Stimulated activated naive CD8-positive, alpha-beta T cell treated with anti-CD3 and anti-CD28 coated beads, Interleukin-15, Interleukin-2, amounts not matched to agents 100 ng/mL and 50 ng/mL, for 24 hours (primary cell): ENCODE data around the gene PDZD7.

ENCODE experiments used
- H3K27ac Mint-ChIP-seq: one replicate; pipeline ENCODE4 v1.8.0; 2021; ENCODE audit warnings: mild to moderate bottlenecking, mixed read lengths
- H3K27me3 Mint-ChIP-seq: one replicate; pipeline ENCODE4 v1.8.0; 2021; ENCODE audit warnings: mixed read lengths
- H3K36me3 Mint-ChIP-seq: one replicate; pipeline ENCODE4 v1.8.0; 2021; ENCODE audit warnings: low read depth, mixed read lengths
- H3K4me1 Mint-ChIP-seq: one replicate; pipeline ENCODE4 v1.8.0; 2021; ENCODE audit warnings: low read depth, mixed read lengths
- H3K4me3 Mint-ChIP-seq: one replicate; pipeline ENCODE4 v1.8.0; 2021; ENCODE audit warnings: mild to moderate bottlenecking, mixed read lengths
- H3K9me3 Mint-ChIP-seq: one replicate; pipeline ENCODE4 v1.8.0; 2021; ENCODE audit warnings: mixed read lengths

The PDZD7 gene

DNA sequence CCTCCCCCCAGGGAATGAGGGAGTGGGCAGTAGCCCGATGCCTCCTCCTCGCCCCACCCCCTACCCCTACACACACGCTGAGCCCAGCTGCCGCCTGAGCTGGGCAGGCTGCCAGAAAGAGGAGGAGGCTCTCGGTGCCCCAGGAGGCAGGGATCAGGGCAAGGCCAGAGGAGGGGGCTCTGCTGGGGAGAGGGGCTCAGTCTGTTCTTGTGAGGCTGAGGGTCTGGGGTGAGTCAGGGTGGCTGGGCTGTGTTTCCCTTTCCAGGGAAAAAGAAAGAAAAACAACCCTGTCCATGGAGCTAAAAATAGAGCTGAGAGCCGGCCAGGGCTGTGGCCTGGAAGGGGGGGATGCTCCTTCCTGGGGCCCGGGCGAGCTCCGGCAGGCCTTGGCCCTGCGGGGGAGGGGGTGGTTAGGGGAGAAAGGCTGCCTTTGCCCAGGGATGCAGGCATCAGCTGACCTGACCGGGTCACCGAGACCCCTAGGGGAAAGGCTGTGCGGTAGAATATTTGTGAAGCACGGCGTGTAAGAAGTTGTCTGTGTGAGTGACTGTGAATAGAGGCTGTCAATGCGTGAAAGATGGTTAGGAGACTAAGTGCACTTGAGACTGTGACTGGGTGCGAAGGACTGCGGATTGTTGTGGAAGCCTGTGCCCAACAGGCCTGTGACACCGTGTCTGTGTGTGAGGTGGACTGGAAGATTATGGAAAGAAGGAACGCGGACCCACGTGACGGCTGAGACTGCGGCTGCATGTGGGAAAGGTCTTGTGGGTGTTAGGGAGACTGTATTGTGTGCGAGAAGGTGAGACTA, 32.5 kb downstream of the PDZD7 start:
- H3K27me3 Mint-ChIP-seq = no peaks in the 10 kb centered on the region
- peaks cover 15% of the 10 kb centered on the region for H3K36me3 Mint-ChIP-seq
- H3K4me3 Mint-ChIP-seq = peak overlapping the region; percentile 84
- H3K27ac Mint-ChIP-seq = peak overlapping the region; percentile 94
- peaks cover 30% of the 10 kb centered on the region for H3K4me1 Mint-ChIP-seq
- no peaks in the 10 kb centered on the region for H3K9me3 Mint-ChIP-seq

DNA sequence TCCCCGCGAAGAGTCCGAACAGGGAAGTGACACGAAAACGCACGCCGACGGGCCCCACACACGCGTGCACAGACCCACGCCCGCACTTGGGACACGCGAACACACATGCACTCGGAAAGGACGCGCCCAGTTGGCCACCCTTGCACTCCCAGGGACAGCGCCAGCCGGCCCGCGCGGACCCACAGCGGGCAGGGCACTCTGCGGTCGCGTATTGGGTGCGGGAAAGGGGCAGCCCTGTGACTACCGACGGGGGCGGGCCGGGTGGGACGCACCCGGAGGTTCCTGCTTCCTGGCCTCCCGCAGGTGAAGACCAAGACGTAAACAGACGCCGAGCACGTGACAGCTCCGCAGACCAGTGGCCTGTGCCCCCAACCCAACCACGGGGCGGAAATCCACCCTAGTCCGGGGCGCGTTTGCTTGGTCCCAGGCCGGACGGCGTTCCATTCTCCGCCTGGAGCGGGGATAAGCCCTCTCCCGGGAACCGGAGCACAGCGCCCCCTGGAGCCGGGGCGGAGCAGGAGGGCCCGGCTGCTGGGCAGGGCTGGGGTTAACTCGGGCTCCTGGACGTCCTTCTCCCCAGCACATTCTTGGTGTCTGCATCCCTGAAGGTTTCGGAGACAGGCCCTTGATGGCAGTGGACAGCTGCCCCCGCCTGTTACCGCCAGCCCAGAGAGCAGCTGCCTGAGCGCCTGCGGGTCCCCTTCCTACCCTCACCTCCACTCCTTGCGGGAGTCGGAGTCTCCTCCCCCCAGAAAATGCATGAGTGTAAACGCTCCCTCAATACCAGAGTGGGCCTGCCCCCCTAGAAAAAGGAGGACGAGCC, 33.4 kb downstream of the PDZD7 start:
- H3K36me3 Mint-ChIP-seq = peaks cover 16% of the 10 kb centered on the region
- H3K4me3 Mint-ChIP-seq = peak overlapping the region; percentile 84
- H3K9me3 Mint-ChIP-seq = no peaks in the 10 kb centered on the region
- peaks cover 30% of the 10 kb centered on the region for H3K4me1 Mint-ChIP-seq
- H3K27me3 Mint-ChIP-seq = no peaks in the 10 kb centered on the region
- H3K27ac Mint-ChIP-seq = peak overlapping the region; percentile 94

DNA sequence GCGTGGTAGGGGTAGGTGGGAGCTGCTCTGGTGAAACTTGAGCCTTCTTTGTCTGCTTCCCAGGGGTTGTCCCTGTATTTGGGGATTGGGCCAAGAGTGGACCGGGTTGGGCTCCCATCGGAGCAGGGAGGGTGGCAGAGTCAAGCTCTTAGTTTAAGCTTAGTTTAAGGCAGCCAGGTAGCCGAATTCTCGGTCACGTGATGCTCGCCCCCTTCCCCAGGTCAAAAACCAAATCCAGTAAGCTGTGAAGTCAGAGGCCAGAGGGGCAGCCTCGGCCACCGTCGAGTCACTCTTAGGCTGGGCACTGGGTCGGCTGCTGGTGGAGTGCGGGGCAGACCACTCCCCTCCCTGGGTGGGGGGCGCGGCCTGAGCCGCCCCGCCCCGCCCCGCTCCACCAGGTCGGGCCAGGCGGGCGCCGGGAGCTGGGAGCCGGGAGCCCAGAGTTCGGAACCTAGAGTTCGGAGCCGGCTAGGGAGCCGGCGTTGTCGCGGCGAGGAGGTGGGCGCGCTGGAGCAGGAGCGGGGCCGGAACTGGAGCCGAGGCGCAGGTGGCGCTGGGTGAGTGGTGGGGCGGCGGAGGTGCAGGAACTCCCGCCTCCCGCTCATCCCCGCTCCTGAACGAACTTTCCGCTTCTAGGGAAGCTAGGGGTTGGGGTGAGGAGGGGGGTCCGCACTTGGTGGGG, 34.1 kb downstream of the PDZD7 start:
- peaks cover 19% of the 10 kb centered on the region for H3K36me3 Mint-ChIP-seq
- peaks cover 30% of the 10 kb centered on the region for H3K4me1 Mint-ChIP-seq
- no peaks in the 10 kb centered on the region for H3K27me3 Mint-ChIP-seq
- peak overlapping the region; percentile 84 for H3K4me3 Mint-ChIP-seq
- no peaks in the 10 kb centered on the region for H3K9me3 Mint-ChIP-seq
- H3K27ac Mint-ChIP-seq = peak overlapping the region; percentile 83

DNA sequence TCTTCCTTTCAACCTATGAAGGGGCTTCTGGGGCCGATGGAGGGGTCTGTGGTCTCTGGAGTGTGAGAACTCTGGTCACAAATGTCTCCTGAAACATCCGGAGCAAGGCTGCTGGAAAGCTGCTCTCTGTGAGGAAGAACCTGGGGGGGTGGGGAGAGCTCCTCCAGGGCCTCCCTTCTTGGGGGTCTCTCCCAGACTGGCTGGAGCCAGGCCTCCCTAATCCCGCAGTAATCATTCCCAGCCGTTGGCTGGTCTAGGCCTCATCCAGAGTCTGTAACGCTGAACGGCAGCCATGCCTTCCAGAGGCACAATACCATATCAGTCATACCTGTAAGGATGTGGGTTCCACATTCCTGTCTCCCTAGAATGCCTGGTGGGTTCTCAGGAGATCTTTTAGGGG, 35.7 kb downstream of the PDZD7 start:
- peaks cover 29% of the 10 kb centered on the region for H3K36me3 Mint-ChIP-seq
- H3K4me3 Mint-ChIP-seq = no peak overlapping the region
- no peaks in the 10 kb centered on the region for H3K9me3 Mint-ChIP-seq
- H3K4me1 Mint-ChIP-seq = peaks cover 32% of the 10 kb centered on the region
- H3K27me3 Mint-ChIP-seq = no peaks in the 10 kb centered on the region
- no peak overlapping the region for H3K27ac Mint-ChIP-seq

- H3K36me3 Mint-ChIP-seq = peaks cover 37% of the 10 kb centered on the region
- H3K4me3 Mint-ChIP-seq = no peak overlapping the region
- H3K27me3 Mint-ChIP-seq = no peaks in the 10 kb centered on the region
- no peak overlapping the region for H3K27ac Mint-ChIP-seq
- H3K9me3 Mint-ChIP-seq = no peaks in the 10 kb centered on the region
- H3K4me1 Mint-ChIP-seq = peaks cover 38% of the 10 kb centered on the region
Observed at GRCh38 chr10:100993986-100994708, 36.8 kb downstream of the PDZD7 start.

DNA sequence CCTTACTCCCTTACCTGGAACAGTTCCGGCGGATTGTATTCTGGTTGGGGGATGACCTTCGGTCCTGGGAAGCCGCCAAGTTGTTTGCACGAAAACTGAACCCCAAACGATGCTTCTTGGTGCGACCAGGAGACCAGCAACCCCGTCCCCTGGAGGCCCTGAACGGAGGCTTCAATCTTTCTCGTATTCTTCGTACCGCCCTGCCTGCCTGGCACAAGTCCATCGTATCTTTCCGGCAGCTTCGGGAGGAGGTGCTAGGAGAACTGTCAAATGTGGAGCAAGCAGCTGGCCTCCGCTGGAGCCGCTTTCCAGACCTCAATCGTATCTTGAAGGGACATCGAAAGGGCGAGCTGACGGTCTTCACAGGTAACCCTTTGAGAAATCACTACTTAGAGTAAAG, 41.8 kb downstream of the PDZD7 start:
- H3K4me3 Mint-ChIP-seq = peak overlapping the region; percentile 98
- no peaks in the 10 kb centered on the region for H3K9me3 Mint-ChIP-seq
- H3K36me3 Mint-ChIP-seq = peaks cover 47% of the 10 kb centered on the region
- peak overlapping the region; percentile 55 for H3K27ac Mint-ChIP-seq
- H3K27me3 Mint-ChIP-seq = no peaks in the 10 kb centered on the region
- H3K4me1 Mint-ChIP-seq = peaks cover 47% of the 10 kb centered on the region

DNA sequence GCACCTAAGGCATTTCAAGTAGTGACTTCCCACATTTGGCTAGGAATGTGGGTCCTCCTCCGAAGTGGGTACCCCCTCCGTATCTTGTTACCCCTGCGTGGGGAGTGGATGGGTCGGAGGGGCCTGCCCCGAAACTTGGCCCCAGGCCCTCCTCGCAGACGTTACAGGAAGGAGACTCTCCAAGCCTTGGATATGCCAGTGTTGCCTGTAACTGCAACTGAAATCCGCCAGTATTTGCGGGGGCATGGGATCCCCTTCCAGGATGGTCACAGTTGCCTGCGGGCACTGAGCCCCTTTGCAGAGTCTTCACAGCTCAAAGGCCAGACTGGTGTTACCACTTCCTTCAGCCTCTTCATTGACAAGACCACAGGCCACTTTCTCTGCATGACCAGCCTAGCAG, 42.8 kb downstream of the PDZD7 start:
- Mint-ChIP-seq H3K27ac (peak overlapping the region; percentile 99), H3K36me3 (peaks cover 42% of the 10 kb centered on the region), H3K4me3 (peak overlapping the region; percentile 98), H3K9me3 (no peaks in the 10 kb centered on the region), H3K27me3 (no peaks in the 10 kb centered on the region), H3K4me1 (peaks cover 47% of the 10 kb centered on the region)

DNA sequence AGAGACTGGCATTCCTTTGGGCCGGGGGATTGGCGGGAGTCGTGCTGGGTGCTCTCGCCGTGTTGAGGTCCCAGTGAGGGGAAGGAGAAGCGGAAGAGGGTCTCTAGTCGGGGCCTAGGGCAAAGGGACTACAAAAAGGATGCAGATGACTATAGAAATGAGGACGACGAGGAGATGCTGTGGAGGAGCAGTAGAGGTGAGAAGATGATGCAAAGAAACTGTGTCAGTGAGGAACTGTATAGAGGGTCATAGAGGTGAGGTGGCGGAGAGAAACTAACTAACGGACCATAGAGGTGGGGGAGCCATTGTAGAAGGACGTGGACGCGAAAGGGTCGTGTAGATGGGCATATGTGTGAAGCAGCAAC, 43.3 kb downstream of the PDZD7 start:
- Mint-ChIP-seq H3K27ac (peak overlapping the region; percentile 99), H3K4me1 (peaks cover 47% of the 10 kb centered on the region), H3K36me3 (peaks cover 46% of the 10 kb centered on the region), H3K27me3 (no peaks in the 10 kb centered on the region), H3K9me3 (no peaks in the 10 kb centered on the region), H3K4me3 (peak overlapping the region; percentile 98)

DNA sequence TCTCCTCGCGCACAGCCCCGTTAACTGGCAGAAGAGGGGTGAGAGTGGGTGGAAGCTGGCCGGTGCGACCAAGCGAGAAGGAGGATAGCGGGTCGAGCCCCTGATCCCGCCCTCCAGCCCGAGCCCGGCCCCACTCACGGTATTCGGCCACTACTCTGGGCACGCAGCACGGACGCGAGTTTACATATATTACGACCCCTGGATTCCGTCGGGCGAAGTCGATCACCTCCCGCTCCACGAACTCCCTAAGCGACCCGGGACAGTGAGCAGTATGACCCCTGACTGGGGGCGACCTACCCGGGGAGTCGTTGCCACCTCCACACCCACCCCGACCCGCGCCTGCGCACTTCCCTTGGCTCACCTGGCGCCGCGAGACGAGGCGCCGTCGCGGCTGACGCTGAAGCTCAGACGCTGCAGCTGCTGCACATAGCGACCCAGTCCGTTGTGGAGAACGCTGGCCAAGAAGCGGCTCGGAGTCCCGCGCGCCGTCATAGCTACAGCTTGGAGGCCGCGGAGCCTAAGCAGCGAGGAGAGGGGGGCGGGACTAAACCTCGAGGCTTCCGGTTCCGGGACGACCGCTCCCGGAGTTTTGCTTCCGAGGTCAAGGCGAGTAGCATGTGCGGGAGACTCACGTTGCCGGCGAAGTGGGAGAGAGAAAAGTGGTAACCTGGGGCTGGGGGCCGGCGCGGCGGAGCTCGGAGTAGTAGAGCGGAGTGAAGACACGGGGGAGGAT, 43.8 kb downstream of the PDZD7 start, which contains the start of the genes MRPL43 and TWNK:
TSS of gene MRPL43 (minus strand) at position 546 of the 733 bp plus-strand sequence. CDS start at position 492, 54 bp downstream.
TSS of gene TWNK (plus strand) at position 592 of the 733 bp plus-strand sequence. CDS start 668 bp downstream, outside the sequence.
- no peaks in the 10 kb centered on the region for H3K9me3 Mint-ChIP-seq
- peaks cover 47% of the 10 kb centered on the region for H3K36me3 Mint-ChIP-seq
- H3K27me3 Mint-ChIP-seq = no peaks in the 10 kb centered on the region
- H3K27ac Mint-ChIP-seq = peak within 1 kb of the TSS; percentile 99
- peak within 1 kb of the TSS; percentile 98 for H3K4me3 Mint-ChIP-seq
- H3K4me1 Mint-ChIP-seq = peaks cover 47% of the 10 kb centered on the region

DNA sequence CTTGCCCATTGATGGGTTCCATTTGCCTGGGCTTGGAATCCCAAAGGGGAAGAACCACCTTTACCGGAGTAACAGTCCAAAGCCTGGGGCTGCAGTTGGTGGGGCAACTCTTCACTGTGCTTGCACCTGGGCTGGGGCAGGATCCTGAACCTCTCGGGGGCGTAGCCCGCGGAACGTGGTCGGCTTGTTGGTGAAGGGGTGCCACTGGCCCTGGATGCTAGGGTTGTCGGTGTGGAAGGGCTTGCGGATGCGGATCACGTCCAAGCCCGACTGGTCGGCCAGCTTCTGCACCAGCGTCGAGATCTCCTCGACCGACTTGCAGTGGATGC, 44.3 kb downstream of the PDZD7 start:
- peaks cover 47% of the 10 kb centered on the region for H3K4me1 Mint-ChIP-seq
- H3K27me3 Mint-ChIP-seq = no peaks in the 10 kb centered on the region
- peaks cover 50% of the 10 kb centered on the region for H3K36me3 Mint-ChIP-seq
- peak overlapping the region; percentile 98 for H3K4me3 Mint-ChIP-seq
- H3K27ac Mint-ChIP-seq = peak overlapping the region; percentile 99
- H3K9me3 Mint-ChIP-seq = no peaks in the 10 kb centered on the region

GRCh38 chr10:100985336-100985735, 45.6 kb downstream of the PDZD7 start:
- Mint-ChIP-seq H3K27ac (no peak overlapping the region), H3K4me1 (peaks cover 37% of the 10 kb centered on the region), H3K9me3 (no peaks in the 10 kb centered on the region), H3K4me3 (no peak overlapping the region), H3K36me3 (peaks cover 43% of the 10 kb centered on the region), H3K27me3 (no peaks in the 10 kb centered on the region)

- Mint-ChIP-seq H3K27me3 (no peaks in the 10 kb centered on the region), H3K27ac (no peak overlapping the region), H3K4me1 (peaks cover 35% of the 10 kb centered on the region), H3K9me3 (no peaks in the 10 kb centered on the region), H3K4me3 (no peak overlapping the region), H3K36me3 (peaks cover 40% of the 10 kb centered on the region)
Observed at GRCh38 chr10:100984672-100985177, 46.2 kb downstream of the PDZD7 start.

DNA sequence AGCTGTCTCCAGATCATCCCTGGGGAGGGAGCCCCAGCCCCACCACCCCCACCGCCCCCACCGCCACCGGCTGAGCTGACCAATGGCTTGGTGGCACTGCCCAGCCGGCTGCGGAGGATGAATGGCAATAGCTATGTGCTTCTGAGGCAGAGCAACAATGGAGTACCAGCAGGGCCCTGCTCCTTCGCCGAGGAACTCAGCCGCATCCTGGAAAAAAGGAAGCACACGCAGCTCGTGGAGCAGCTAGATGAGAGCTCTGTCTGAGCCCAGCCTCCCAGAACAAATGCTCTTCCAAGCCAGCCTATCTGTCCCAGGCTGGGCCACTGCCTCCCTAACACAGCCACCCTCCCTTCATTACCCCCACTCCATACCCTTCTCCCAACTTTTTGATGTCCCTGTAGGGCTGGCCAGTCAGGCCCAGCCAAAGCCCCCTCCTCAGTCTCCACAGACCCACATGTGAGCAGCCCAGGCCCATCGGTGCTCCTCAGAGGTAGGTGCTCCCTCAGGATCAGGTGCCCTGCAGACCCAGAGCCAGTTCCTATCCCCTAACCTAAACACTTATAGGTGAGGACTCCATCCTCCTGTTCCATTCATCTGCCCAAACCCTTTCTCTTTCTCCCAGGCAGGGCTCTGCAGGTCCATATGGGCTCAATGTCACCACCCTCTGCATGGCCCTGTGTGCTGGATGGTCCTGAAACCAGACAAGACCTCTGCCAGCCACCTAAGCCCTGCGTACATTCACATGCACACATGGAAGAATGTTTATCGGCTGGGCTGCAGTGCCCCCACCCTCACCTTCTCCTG, 46.9 kb downstream of the PDZD7 start:
- H3K27me3 Mint-ChIP-seq = no peaks in the 10 kb centered on the region
- no peak overlapping the region for H3K27ac Mint-ChIP-seq
- no peak overlapping the region for H3K4me3 Mint-ChIP-seq
- no peaks in the 10 kb centered on the region for H3K9me3 Mint-ChIP-seq
- H3K4me1 Mint-ChIP-seq = peaks cover 28% of the 10 kb centered on the region
- peaks cover 35% of the 10 kb centered on the region for H3K36me3 Mint-ChIP-seq
